ENCODE data around the gene PBX1. TPM values are rescaled to one million over a fixed set of nuclear protein-coding genes. Genes with fewer than 3 reads are reported as not detected.

PBX1 gene
- total and polyA plus RNA-seq, 2 donors (not counting 3 experiments of a cell fraction or from before 2014, with no cell fraction given): 10.7 to 24.1 TPM

- dilution Hi-C loops (cut with MboI; ENCODE audit: extremely low pct_ligation_motif_present, low sequenced_read_pairs) (no loop called here), intact Hi-C loops (cut with micrococcal nuclease) (no loop called here)
- TF ChIP-seq, protein P1, sequence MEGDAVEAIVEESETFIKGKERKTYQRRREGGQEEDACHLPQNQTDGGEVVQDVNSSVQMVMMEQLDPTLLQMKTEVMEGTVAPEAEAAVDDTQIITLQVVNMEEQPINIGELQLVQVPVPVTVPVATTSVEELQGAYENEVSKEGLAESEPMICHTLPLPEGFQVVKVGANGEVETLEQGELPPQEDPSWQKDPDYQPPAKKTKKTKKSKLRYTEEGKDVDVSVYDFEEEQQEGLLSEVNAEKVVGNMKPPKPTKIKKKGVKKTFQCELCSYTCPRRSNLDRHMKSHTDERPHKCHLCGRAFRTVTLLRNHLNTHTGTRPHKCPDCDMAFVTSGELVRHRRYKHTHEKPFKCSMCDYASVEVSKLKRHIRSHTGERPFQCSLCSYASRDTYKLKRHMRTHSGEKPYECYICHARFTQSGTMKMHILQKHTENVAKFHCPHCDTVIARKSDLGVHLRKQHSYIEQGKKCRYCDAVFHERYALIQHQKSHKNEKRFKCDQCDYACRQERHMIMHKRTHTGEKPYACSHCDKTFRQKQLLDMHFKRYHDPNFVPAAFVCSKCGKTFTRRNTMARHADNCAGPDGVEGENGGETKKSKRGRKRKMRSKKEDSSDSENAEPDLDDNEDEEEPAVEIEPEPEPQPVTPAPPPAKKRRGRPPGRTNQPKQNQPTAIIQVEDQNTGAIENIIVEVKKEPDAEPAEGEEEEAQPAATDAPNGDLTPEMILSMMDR (IDR thresholded peaks at IDR 0.05; ENCODE audit: extremely low read depth in 1 of 2, insufficient read depth in 1 of 2, low read depth in 1 of 2, low read length in 2 of 2): no peak
- TF ChIP-seq POLR2AphosphoS5 (IDR thresholded peaks at IDR 0.05; ENCODE audit: insufficient read depth, low read depth, low read length): no peak
- no peak for TF ChIP-seq GATA2 (IDR thresholded peaks at IDR 0.05; ENCODE audit: insufficient read depth, insufficient read length, low read depth, low read length)
- TF ChIP-seq FOS (IDR thresholded peaks at IDR 0.05; ENCODE audit: borderline replicate concordance, insufficient read depth, low read length): no peak
- TF ChIP-seq POLR2A (IDR thresholded peaks at IDR 0.05; ENCODE audit: low read depth, low read length): no peak
- no peak for TF ChIP-seq JUN (IDR thresholded peaks at IDR 0.05; ENCODE audit: borderline replicate concordance, insufficient read depth, insufficient read length, low read depth)
- TF ChIP-seq MYC (IDR thresholded peaks at IDR 0.05; ENCODE audit: low read depth, low read length): no peak
- TF ChIP-seq, protein P2, sequence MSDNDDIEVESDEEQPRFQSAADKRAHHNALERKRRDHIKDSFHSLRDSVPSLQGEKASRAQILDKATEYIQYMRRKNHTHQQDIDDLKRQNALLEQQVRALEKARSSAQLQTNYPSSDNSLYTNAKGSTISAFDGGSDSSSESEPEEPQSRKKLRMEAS (IDR thresholded peaks at IDR 0.05; ENCODE audit: insufficient read depth, insufficient read length): no peak
- no peak for TF ChIP-seq EZH2 (IDR thresholded peaks at IDR 0.05; ENCODE audit: borderline replicate concordance, low read depth, low read length, severe bottlenecking)
These were observed 150.7 kb downstream of the PBX1 start for GRCh38 chr1:164709541-164710278.

More at GRCh38 chr1:164709541-164710278, 150.7 kb downstream of the PBX1 start:
- Histone ChIP-seq H4K20me1 (replicated peaks; ENCODE audit: control insufficient read depth, extremely low read depth, insufficient read depth, low read length) (no peaks in the 10 kb centered on the region), H3K9me3 (replicated peaks; ENCODE audit: control insufficient read depth, insufficient read depth, low read length) (no peaks in the 10 kb centered on the region), H3K36me3 (ENCODE audit: control insufficient read depth in 2 of 2, extremely low read depth in 1 of 2, insufficient read depth in 2 of 2, low read length in 2 of 2) (no peaks in the 10 kb centered on the region), H3K9me1 (replicated peaks; ENCODE audit: control insufficient read depth, extremely low read depth, insufficient read depth, low read length) (no peaks in the 10 kb centered on the region), H3K9ac (replicated peaks; ENCODE audit: extremely low read depth, insufficient read depth, low read length) (no peak overlapping the region), H3K4me3 (replicated peaks in 1 of 3; ENCODE audit: insufficient read depth in 1 of 3, low read depth in 1 of 3, low read length in 3 of 3) (no peak overlapping the region), H3K27me3 (ENCODE audit: control insufficient read depth in 2 of 2, insufficient read depth in 2 of 2, low read length in 2 of 2) (no peaks in the 10 kb centered on the region), H3K4me1 (ENCODE audit: control insufficient read depth, extremely low read depth, insufficient read depth, low read length) (peaks cover 27% of the 10 kb centered on the region), H3K79me2 (ENCODE audit: control insufficient read depth, insufficient read depth, low read length) (no peaks in the 10 kb centered on the region), H3K27ac (ENCODE audit: insufficient read depth, low read depth, low read length) (no peak overlapping the region), H2AFZ (ENCODE audit: low read depth, low read length) (no peak overlapping the region), H3K4me2 (ENCODE audit: insufficient read depth, low read length) (no peak overlapping the region)
- ChIA-PET CTCF (no interaction called here), POLR2A (no interaction called here)
- FAIRE-seq: no peak
- no peak for DNase-seq (ENCODE audit: low read depth, low spot score)
- BruUV-seq (replicated peaks): no TSS peak
